PFSK-1 (cell line): ENCODE results near the gene ARHGAP20.

Experiments
- FOXP2 ChIP-seq: optimal IDR thresholded peaks from 2 replicates; pipeline ENCODE3; 2011; ENCODE audit warnings: borderline replicate concordance, control low read depth, inconsistent platforms; ENCODE audit not compliant: insufficient read depth; ENCODE audit errors: extremely low read length, extremely low read depth
- POLR2AphosphoS5 ChIP-seq: IDR thresholded peaks from 2 replicates; pipeline ENCODE4 v1.6.1; 2012; ENCODE audit warnings: low read depth, mild to moderate bottlenecking, control low read depth, low read length, moderate library complexity
- SIN3A ChIP-seq: IDR thresholded peaks from 2 replicates; pipeline ENCODE4 v1.6.1; 2012; ENCODE audit warnings: mild to moderate bottlenecking, low read length, moderate library complexity, borderline replicate concordance; ENCODE audit not compliant: insufficient read depth
- TAF1 ChIP-seq: IDR thresholded peaks from 2 replicates; pipeline ENCODE4 v1.6.1; 2012; ENCODE audit warnings: low read length, control low read depth, borderline replicate concordance; ENCODE audit not compliant: insufficient read depth
- TF ChIP-seq, protein P1 (sequence below), 2 experiments: IDR thresholded peaks; 2 replicates each; pipeline versions ENCODE4 v1.6.1 to v1.8.0; 2011 to 2012; ENCODE audit warnings: low read depth in 2 of 2, low read length in 2 of 2, control low read depth in 1 of 2, inconsistent platforms in 1 of 2, mild to moderate bottlenecking in 1 of 2, moderate library complexity in 1 of 2; ENCODE audit not compliant: insufficient read depth in 1 of 2

ARHGAP20 gene

DNA sequence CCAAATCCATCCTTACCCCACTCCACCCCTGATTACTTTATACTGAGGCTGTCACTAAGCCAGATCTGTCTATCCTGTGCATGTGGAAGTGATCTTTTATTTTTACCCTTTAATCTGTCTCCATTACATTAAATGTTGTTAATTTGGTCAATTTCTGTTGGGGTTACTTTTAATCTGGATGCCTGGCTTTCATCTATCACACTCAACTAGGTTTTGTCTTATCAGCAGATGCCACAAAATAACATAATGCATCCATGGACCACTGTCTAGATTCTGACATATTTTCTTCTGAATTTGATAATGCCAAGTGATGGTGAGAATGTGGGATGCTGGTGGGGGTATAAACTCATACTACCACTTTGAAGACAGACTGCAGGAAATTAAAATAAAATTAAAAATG, 174.1 kb downstream of the ARHGAP20 start:
- TF ChIP-seq SIN3A (no peak), TAF1 (no peak), FOXP2 (no peak), POLR2AphosphoS5 (no peak)
- TF ChIP-seq, protein P1, sequence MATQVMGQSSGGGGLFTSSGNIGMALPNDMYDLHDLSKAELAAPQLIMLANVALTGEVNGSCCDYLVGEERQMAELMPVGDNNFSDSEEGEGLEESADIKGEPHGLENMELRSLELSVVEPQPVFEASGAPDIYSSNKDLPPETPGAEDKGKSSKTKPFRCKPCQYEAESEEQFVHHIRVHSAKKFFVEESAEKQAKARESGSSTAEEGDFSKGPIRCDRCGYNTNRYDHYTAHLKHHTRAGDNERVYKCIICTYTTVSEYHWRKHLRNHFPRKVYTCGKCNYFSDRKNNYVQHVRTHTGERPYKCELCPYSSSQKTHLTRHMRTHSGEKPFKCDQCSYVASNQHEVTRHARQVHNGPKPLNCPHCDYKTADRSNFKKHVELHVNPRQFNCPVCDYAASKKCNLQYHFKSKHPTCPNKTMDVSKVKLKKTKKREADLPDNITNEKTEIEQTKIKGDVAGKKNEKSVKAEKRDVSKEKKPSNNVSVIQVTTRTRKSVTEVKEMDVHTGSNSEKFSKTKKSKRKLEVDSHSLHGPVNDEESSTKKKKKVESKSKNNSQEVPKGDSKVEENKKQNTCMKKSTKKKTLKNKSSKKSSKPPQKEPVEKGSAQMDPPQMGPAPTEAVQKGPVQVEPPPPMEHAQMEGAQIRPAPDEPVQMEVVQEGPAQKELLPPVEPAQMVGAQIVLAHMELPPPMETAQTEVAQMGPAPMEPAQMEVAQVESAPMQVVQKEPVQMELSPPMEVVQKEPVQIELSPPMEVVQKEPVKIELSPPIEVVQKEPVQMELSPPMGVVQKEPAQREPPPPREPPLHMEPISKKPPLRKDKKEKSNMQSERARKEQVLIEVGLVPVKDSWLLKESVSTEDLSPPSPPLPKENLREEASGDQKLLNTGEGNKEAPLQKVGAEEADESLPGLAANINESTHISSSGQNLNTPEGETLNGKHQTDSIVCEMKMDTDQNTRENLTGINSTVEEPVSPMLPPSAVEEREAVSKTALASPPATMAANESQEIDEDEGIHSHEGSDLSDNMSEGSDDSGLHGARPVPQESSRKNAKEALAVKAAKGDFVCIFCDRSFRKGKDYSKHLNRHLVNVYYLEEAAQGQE (IDR thresholded peaks at IDR 0.05; ENCODE audit: insufficient read depth in 1 of 2, low read depth in 2 of 2, low read length in 2 of 2): no peak

GRCh38 chr11:110530900-110531741, 181.1 kb downstream of the ARHGAP20 start:
- TF ChIP-seq POLR2AphosphoS5 (no peak), TAF1 (no peak), FOXP2 (no peak), SIN3A (no peak)
- TF ChIP-seq, protein P1 (IDR thresholded peaks at IDR 0.05; ENCODE audit: insufficient read depth in 1 of 2, low read depth in 2 of 2, low read length in 2 of 2): no peak

DNA sequence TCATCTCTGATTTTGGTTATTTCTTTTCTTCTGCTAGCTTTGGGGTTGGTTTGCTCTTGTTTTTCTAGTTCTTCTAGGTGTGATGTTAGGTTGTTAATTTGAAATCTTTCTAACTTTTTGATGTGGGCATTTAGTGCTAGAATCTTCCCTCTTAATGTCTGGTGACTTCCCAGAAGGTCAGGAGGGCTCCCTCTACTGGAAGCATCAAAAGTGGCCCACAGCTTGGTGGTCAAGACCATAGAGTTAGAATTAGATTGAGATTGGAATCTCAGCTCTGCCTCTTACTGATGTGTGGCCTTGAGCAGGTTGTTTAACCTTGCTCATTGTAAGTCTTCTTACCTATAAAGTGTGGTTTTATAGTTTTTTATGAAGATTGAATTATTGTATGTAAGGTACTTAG, 183.2 kb downstream of the ARHGAP20 start:
- TF ChIP-seq POLR2AphosphoS5 (no peak), TAF1 (no peak), SIN3A (no peak), FOXP2 (no peak)
- TF ChIP-seq, protein P1 (IDR thresholded peaks at IDR 0.05; ENCODE audit: insufficient read depth in 1 of 2, low read depth in 2 of 2, low read length in 2 of 2): no peak

DNA sequence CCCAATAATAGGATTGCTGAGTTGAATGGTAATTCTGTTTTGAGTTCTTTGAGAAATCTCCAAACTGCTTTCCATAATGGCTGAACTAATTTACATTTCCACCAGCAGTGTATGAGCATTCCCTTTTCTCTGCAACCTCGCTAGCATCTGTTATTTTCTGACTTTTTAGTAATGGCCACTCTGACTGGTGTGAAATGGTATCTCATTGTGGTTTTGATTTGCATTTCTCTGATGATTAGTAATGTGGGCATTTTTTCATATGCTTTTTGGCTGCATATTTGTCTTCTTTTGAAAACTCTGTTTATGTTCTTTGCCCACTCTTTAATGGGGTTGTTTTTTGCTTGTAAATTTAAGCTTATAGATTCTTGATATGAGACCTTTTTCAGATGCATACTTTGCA, 185.1 kb downstream of the ARHGAP20 start:
- TF ChIP-seq TAF1: no peak
- no peak for TF ChIP-seq SIN3A
